OCI-LY1 (cell line): ENCODE data around the gene CLSTN2.

Experiments
- H2AFZ ChIP-seq: fragments of 200-600 bp; sonication (generic), shearing (Covaris generic); 2 replicates; pipeline ENCODE4 v1.6.0; 2014; ENCODE audit warnings: antibody characterized with exemption, mild to moderate bottlenecking, low read length
- H3F3A ChIP-seq: fragments of 200-600 bp; sonication (generic), shearing (Covaris generic); 2 replicates; pipeline ENCODE4 v1.6.0; 2014; ENCODE audit warnings: mild to moderate bottlenecking, antibody characterized with exemption, low read length, moderate library complexity; ENCODE audit not compliant: insufficient read depth
- H3K27ac ChIP-seq: fragments of 200-600 bp; sonication (generic); 2 replicates; pipeline ENCODE4 v1.5.1; 2014; ENCODE audit warnings: low read length, mixed run types, mild to moderate bottlenecking, low read depth; ENCODE audit not compliant: poor library complexity, severe bottlenecking
- H3K27me3 ChIP-seq: fragments of 200-600 bp; sonication (generic); 2 replicates; pipeline ENCODE4 v1.6.0; 2014; ENCODE audit warnings: antibody characterized with exemption, mild to moderate bottlenecking, low read length, moderate library complexity; ENCODE audit not compliant: insufficient read depth
- H3K36me3 ChIP-seq: fragments of 200-600 bp; sonication (generic); 2 replicates; pipeline ENCODE4 v1.6.1; 2014; ENCODE audit warnings: mild to moderate bottlenecking, antibody characterized with exemption, low read length, moderate library complexity, mixed read lengths; ENCODE audit not compliant: insufficient read depth
- H3K4me1 ChIP-seq: fragments of 200-600 bp; sonication (generic); 2 replicates; pipeline ENCODE4 v1.5.1; 2014; ENCODE audit warnings: mild to moderate bottlenecking, low read length, moderate library complexity; ENCODE audit not compliant: insufficient read depth, severe bottlenecking
- H3K4me2 ChIP-seq: fragments of 200-600 bp; sonication (generic), shearing (Covaris generic); 2 replicates; pipeline ENCODE4 v1.6.1; 2014; ENCODE audit warnings: low read length
- H3K4me3 ChIP-seq: fragments of 200-600 bp; sonication (generic); 2 replicates; pipeline ENCODE4 v1.5.1; 2014; ENCODE audit warnings: low read length, low read depth, mild to moderate bottlenecking, mixed read lengths; ENCODE audit not compliant: poor library complexity, severe bottlenecking
- H3K79me2 ChIP-seq: fragments of 200-600 bp; shearing (Covaris generic); 2 replicates; pipeline ENCODE4 v1.6.1; 2016; ENCODE audit warnings: mixed run types, low read length, mixed read lengths; ENCODE audit not compliant: insufficient read depth
- H3K9ac ChIP-seq: fragments of 200-600 bp; sonication (generic), shearing (Covaris generic); 2 replicates; pipeline ENCODE4 v1.6.1; 2014; ENCODE audit warnings: mild to moderate bottlenecking, low read length, mixed read lengths
- H3K9me2 ChIP-seq: fragments of 200-600 bp; sonication (generic), shearing (Covaris generic); 2 replicates; pipeline ENCODE4 v1.6.1; 2014; ENCODE audit warnings: low read depth, mild to moderate bottlenecking, low read length, mixed read lengths
- H3K9me3 ChIP-seq: fragments of 200-600 bp; shearing (Covaris generic); 2 replicates; pipeline ENCODE4 v1.6.1; 2014; ENCODE audit warnings: low read length, mixed read lengths
- H4K20me1 ChIP-seq: fragments of 200-600 bp; sonication (generic), shearing (Covaris generic); 2 replicates; pipeline ENCODE4 v1.6.0; 2016; ENCODE audit warnings: mild to moderate bottlenecking, low read length; ENCODE audit not compliant: insufficient read depth
- EZH2 ChIP-seq: fragments of 200-600 bp; sonication (generic), shearing (Covaris generic); IDR thresholded peaks from 2 replicates; pipeline ENCODE4 v1.8.0; 2017; ENCODE audit warnings: borderline replicate concordance, mixed run types, mild to moderate bottlenecking, antibody characterized with exemption, low read length, moderate library complexity, mixed read lengths
- TF ChIP-seq, protein P1 (sequence below): fragments of 200-600 bp; sonication (generic), shearing (Covaris generic); IDR thresholded peaks from 2 replicates; pipeline ENCODE4 v1.5.1; 2017; ENCODE audit warnings: mild to moderate bottlenecking, antibody characterized with exemption, low read length, moderate library complexity, mixed read lengths

Gene CLSTN2

DNA sequence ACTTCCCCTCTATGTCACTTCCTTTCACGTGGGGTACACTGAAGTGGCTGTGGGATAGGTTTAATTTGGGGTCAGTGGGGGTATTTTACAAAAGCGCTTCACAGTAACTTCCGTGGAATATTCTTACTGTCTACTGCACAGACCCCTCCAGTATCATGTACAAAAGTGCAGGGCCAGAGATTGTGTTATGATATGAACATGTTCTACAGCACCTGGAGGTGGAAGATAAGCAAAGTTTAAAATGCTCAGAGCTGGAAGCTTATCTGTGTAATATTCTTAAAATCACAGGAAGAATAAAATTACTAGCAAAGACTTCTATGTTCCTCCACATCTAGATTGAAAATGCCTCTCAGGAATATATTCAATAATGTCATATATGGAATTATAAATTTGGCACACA, 658.8 kb downstream of the CLSTN2 start:
- Histone ChIP-seq H3K9me2 (no peaks in the 10 kb centered on the region), H3F3A (no peaks in the 10 kb centered on the region), H3K36me3 (no peaks in the 10 kb centered on the region), H3K27me3 (no peaks in the 10 kb centered on the region), H2AFZ (no peak overlapping the region), H3K4me2 (no peak overlapping the region), H3K4me1 (no peaks in the 10 kb centered on the region), H3K79me2 (no peaks in the 10 kb centered on the region), H3K4me3 (no peak overlapping the region), H3K27ac (no peak overlapping the region), H4K20me1 (no peaks in the 10 kb centered on the region), H3K9ac (no peak overlapping the region), H3K9me3 (no peaks in the 10 kb centered on the region)
- no peak for TF ChIP-seq EZH2
- TF ChIP-seq, protein P1, sequence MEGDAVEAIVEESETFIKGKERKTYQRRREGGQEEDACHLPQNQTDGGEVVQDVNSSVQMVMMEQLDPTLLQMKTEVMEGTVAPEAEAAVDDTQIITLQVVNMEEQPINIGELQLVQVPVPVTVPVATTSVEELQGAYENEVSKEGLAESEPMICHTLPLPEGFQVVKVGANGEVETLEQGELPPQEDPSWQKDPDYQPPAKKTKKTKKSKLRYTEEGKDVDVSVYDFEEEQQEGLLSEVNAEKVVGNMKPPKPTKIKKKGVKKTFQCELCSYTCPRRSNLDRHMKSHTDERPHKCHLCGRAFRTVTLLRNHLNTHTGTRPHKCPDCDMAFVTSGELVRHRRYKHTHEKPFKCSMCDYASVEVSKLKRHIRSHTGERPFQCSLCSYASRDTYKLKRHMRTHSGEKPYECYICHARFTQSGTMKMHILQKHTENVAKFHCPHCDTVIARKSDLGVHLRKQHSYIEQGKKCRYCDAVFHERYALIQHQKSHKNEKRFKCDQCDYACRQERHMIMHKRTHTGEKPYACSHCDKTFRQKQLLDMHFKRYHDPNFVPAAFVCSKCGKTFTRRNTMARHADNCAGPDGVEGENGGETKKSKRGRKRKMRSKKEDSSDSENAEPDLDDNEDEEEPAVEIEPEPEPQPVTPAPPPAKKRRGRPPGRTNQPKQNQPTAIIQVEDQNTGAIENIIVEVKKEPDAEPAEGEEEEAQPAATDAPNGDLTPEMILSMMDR: no peak

DNA sequence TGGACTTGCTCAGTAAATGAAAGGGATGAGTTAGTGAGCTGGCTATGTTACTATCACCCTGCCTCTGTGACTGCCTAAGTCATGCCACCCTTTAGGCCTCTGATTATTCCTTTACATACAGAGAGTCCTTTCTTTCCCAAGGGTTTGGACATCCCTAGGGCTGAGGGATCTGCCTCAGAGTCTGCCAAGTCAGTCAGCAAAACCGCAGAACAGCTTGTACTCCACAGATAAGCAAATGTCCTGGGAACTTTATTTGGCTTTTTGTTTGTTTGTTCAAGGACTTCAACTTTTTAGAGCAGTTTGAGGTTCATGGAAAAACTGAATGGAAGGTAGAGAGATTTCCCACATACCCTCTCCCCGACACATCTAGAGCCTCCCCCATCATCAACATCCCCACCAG, 660.3 kb downstream of the CLSTN2 start:
- Histone ChIP-seq H3K36me3 (no peaks in the 10 kb centered on the region), H3K27me3 (no peaks in the 10 kb centered on the region), H3K79me2 (no peaks in the 10 kb centered on the region), H2AFZ (no peak overlapping the region), H3K9me2 (no peaks in the 10 kb centered on the region), H3K4me2 (no peak overlapping the region), H3K4me3 (no peak overlapping the region), H3F3A (no peaks in the 10 kb centered on the region), H3K27ac (no peak overlapping the region), H3K9ac (no peak overlapping the region), H3K4me1 (no peaks in the 10 kb centered on the region), H4K20me1 (no peaks in the 10 kb centered on the region), H3K9me3 (no peaks in the 10 kb centered on the region)
- TF ChIP-seq, protein P1: no peak
- no peak for TF ChIP-seq EZH2

DNA sequence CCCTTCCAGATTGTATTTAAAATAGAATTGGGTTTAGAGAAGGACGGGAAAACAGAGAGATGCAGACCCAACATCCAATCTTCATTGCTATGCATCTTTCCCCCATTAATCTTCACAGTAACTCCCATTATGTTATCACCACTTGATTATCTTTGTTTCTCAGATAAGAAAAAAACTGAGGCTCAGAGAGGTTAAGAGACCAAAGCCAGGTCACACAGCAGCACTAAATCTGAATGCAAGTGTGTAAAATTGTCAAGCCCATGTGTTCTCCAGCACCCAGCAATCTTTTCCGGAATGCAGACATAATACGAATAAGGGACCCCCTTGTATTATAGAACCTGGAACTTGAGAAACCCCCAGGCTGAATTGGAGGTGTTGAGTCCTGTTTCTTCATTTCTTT, 662.4 kb downstream of the CLSTN2 start:
- Histone ChIP-seq H2AFZ (no peak overlapping the region), H3K36me3 (no peaks in the 10 kb centered on the region)

More for the DNA sequence above, 662.4 kb downstream of the CLSTN2 start:
- Histone ChIP-seq H3K27me3 (no peaks in the 10 kb centered on the region), H3K4me1 (no peaks in the 10 kb centered on the region), H3K4me2 (no peak overlapping the region), H3K27ac (no peak overlapping the region), H3F3A (no peaks in the 10 kb centered on the region), H4K20me1 (no peaks in the 10 kb centered on the region), H3K79me2 (no peaks in the 10 kb centered on the region), H3K9me2 (no peaks in the 10 kb centered on the region), H3K9ac (no peak overlapping the region), H3K9me3 (no peaks in the 10 kb centered on the region), H3K4me3 (no peak overlapping the region)
- TF ChIP-seq EZH2: no peak
- TF ChIP-seq, protein P1: no peak
